Type B pancreatic cell (in vitro differentiated cells): Measurements from ENCODE around the gene PRR15L. TPM values are rescaled to one million over a fixed set of nuclear protein-coding genes. Genes with fewer than 3 reads are reported as not detected.
"Not testable (repeated sequence)": the region's sequence is repeated elsewhere in the genome, so short reads cannot be mapped to it uniquely, and the experiment has no call there.

Experiments
- DNase-seq: peaks from one replicate; pipeline ENCODE4 v3.0.0; 2021; ENCODE audit warnings: mixed read lengths; ENCODE audit not compliant: unreplicated experiment; ENCODE audit errors: extremely low spot score
- H3K27ac Mint-ChIP-seq: 2 replicates; pipeline ENCODE4 v1.8.0; 2021; ENCODE audit warnings: mild to moderate bottlenecking, mixed read lengths
- H3K27me3 Mint-ChIP-seq: 2 replicates; pipeline ENCODE4 v1.8.0; 2021; ENCODE audit warnings: mixed read lengths
- H3K36me3 Mint-ChIP-seq: 2 replicates; pipeline ENCODE4 v1.8.0; 2021; ENCODE audit warnings: mixed read lengths
- H3K4me1 Mint-ChIP-seq: one replicate; pipeline ENCODE4 v1.8.0; 2021; ENCODE audit warnings: mixed read lengths; ENCODE audit not compliant: unreplicated experiment
- H3K4me3 Mint-ChIP-seq: 2 replicates; pipeline ENCODE4 v1.8.0; 2021; ENCODE audit warnings: mild to moderate bottlenecking, mixed read lengths
- H3K9me3 Mint-ChIP-seq: 2 replicates; pipeline ENCODE4 v1.8.0; 2021; ENCODE audit warnings: mixed read lengths
- CTCF ChIP-seq: fragments of 200-600 bp; sonication (generic); conservative IDR thresholded peaks from 2 replicates; pipeline ENCODE4 v1.5.0; 2021; ENCODE audit warnings: antibody characterized with exemption, mild to moderate bottlenecking
- total RNA-seq: library from RNA; stranded (reverse); gene quantifications from 2 replicates; pipeline ENCODE4 v1.2.1, GENCODE V29; 2021; ENCODE audit warnings: low replicate concordance

The PRR15L gene
- total RNA-seq, 1 donor from 2014 or later, result 20.0 TPM

- H3K27ac Mint-ChIP-seq, result peak overlapping the region; percentile 81
- no peak for DNase-seq
- peaks cover 45% of the 10 kb centered on the region for H3K4me1 Mint-ChIP-seq
- H3K4me3 Mint-ChIP-seq, result peak overlapping the region; percentile 60
- no peaks in the 10 kb centered on the region for H3K9me3 Mint-ChIP-seq
- H3K27me3 Mint-ChIP-seq, result peaks cover 13% of the 10 kb centered on the region
- no peak for TF ChIP-seq CTCF
- no peaks in the 10 kb centered on the region for H3K36me3 Mint-ChIP-seq
Observed at GRCh38 chr17:48002266-48002915, 44.7 kb upstream of the PRR15L start.

- H3K4me3 Mint-ChIP-seq, DNase-seq, H3K27ac Mint-ChIP-seq, H3K9me3 Mint-ChIP-seq, H3K36me3 Mint-ChIP-seq: not testable (repeated sequence)
- Mint-ChIP-seq H3K4me1 (peaks cover 45% of the 10 kb centered on the region), H3K27me3 (peaks cover 13% of the 10 kb centered on the region)
Observed at GRCh38 chr17:48001657-48002056, 44.0 kb upstream of the PRR15L start.

- no peak for TF ChIP-seq CTCF
- Mint-ChIP-seq H3K4me3 (no peak overlapping the region), H3K27ac (no peak overlapping the region), H3K36me3 (no peaks in the 10 kb centered on the region), H3K4me1 (peaks cover 48% of the 10 kb centered on the region), H3K27me3 (peaks cover 15% of the 10 kb centered on the region), H3K9me3 (no peaks in the 10 kb centered on the region)
- DNase-seq, result no peak
Observed at GRCh38 chr17:48001197-48001596, 43.5 kb upstream of the PRR15L start.

- Mint-ChIP-seq H3K36me3 (no peaks in the 10 kb centered on the region), H3K4me1 (peaks cover 45% of the 10 kb centered on the region), H3K4me3 (no peak overlapping the region), H3K27ac (no peak overlapping the region), H3K27me3 (peaks cover 23% of the 10 kb centered on the region), H3K9me3 (no peaks in the 10 kb centered on the region)
- DNase-seq, result no peak
- no peak for TF ChIP-seq CTCF
Observed at GRCh38 chr17:47999582-47999981, 41.9 kb upstream of the PRR15L start.

- Mint-ChIP-seq H3K9me3 (no peaks in the 10 kb centered on the region), H3K36me3 (no peaks in the 10 kb centered on the region), H3K27me3 (peaks cover 28% of the 10 kb centered on the region), H3K27ac (no peak overlapping the region), H3K4me1 (peaks cover 36% of the 10 kb centered on the region), H3K4me3 (no peak overlapping the region)
- DNase-seq, result no peak
- TF ChIP-seq CTCF, result no peak
Observed at GRCh38 chr17:47998044-47998443, 40.4 kb upstream of the PRR15L start.

GRCh38 chr17:47997586-47997985 is 39.9 kb upstream of the PRR15L start:
- no peaks in the 10 kb centered on the region for H3K9me3 Mint-ChIP-seq
- no peak for TF ChIP-seq CTCF
- no peak overlapping the region for H3K27ac Mint-ChIP-seq
- no peak for DNase-seq
- H3K27me3 Mint-ChIP-seq, result peaks cover 28% of the 10 kb centered on the region
- peaks cover 35% of the 10 kb centered on the region for H3K4me1 Mint-ChIP-seq
- H3K36me3 Mint-ChIP-seq, result no peaks in the 10 kb centered on the region
- H3K4me3 Mint-ChIP-seq, result no peak overlapping the region
